ENCODE measurements around the gene NEURL4.

The NEURL4 gene

DNA sequence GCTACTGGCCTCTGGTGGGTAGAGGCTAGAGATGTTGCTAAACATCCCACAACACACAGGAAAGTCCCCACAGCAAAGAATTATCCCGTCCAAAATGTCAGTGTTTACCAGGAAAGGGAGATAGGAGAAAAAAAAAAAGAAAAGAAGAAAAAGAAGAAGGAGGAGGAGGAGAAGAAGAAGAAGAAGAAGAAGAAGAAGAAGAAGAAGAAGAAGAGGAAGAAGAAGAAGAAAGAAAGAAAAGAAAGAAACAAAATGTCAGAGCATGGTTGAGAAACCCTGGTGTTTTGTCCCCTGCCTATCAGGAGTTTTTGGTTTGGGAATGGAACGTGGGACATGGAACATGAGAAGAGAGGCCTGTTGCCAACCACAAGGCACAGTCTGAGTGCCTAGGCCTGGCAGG is 28.2 kb upstream of the NEURL4 start:
- no peak for DNase-seq
- Histone ChIP-seq H3K4me1 (ENCODE audit: control insufficient read depth, insufficient read depth, low read length, poor library complexity, severe bottlenecking) (peaks cover 12% of the 10 kb centered on the region), H3K27me3 (replicated peaks; ENCODE audit: control insufficient read depth, insufficient read depth, low read length, poor library complexity, severe bottlenecking) (no peaks in the 10 kb centered on the region), H3K4me3 (ENCODE audit: insufficient read depth, low read depth, low read length, poor library complexity, severe bottlenecking) (no peak overlapping the region), H3K36me3 (ENCODE audit: control insufficient read depth, insufficient read depth, low read length) (no peaks in the 10 kb centered on the region), H3K9me3 (ENCODE audit: control insufficient read depth, low read length) (no peaks in the 10 kb centered on the region), H3K27ac (ENCODE audit: insufficient read depth, low read length, poor library complexity, severe bottlenecking) (no peak overlapping the region)

DNA sequence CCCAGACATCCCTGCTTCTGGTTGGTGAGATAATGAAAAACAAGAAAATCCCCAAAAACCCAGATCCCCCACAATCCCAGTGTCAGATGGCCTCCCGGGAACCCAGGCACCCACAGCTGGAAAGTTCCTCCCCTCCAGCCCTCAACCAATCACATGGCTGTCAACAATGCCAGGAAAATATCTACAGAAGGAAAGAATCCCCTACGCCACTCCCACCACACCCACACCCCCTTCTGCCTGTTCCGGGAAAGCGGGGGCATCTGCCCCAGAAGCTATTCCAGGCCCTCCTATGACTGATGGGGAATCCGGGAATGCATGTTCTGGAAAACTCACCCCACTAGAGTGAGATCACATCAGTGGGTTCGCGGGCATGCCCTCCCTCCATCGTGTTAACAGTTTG is 27.6 kb upstream of the NEURL4 start:
- DNase-seq: no peak
- Histone ChIP-seq H3K27ac (ENCODE audit: insufficient read depth, low read length, poor library complexity, severe bottlenecking) (no peak overlapping the region), H3K36me3 (ENCODE audit: control insufficient read depth, insufficient read depth, low read length) (no peaks in the 10 kb centered on the region), H3K4me3 (ENCODE audit: insufficient read depth, low read depth, low read length, poor library complexity, severe bottlenecking) (no peak overlapping the region), H3K9me3 (ENCODE audit: control insufficient read depth, low read length) (no peaks in the 10 kb centered on the region), H3K4me1 (ENCODE audit: control insufficient read depth, insufficient read depth, low read length, poor library complexity, severe bottlenecking) (peaks cover 17% of the 10 kb centered on the region), H3K27me3 (replicated peaks; ENCODE audit: control insufficient read depth, insufficient read depth, low read length, poor library complexity, severe bottlenecking) (no peaks in the 10 kb centered on the region)

DNA sequence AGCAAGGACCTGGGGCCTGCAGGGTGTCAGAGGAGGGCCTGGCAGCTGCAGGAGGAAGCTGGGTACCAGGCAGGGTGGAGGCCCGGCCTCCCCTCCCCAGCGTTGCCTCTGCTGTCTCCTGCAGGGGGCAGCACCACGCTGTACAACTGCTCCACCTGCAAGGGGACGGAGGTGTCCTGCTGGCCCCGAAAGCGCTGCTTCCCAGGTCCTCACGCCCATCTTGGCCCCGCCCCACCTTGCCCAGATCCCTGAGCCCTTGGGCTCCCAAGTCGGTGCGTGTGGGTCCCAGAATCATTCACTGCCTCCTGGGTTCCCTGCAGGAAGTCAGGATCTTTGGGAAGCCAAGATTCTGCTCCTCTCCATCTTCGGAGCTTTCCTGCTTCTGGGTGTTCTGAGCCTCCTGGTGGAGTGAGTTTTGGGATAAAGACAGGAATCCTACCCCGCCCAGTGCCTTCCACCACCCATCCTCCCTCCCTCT is 27.0 kb upstream of the NEURL4 start:
- DNase-seq: peak; percentile 63 to 73 (median 64)
- Histone ChIP-seq H3K27me3 (replicated peaks; ENCODE audit: control insufficient read depth, insufficient read depth, low read length, poor library complexity, severe bottlenecking) (no peaks in the 10 kb centered on the region), H3K4me1 (ENCODE audit: control insufficient read depth, insufficient read depth, low read length, poor library complexity, severe bottlenecking) (peaks cover 19% of the 10 kb centered on the region), H3K36me3 (ENCODE audit: control insufficient read depth, insufficient read depth, low read length) (no peaks in the 10 kb centered on the region), H3K27ac (ENCODE audit: insufficient read depth, low read length, poor library complexity, severe bottlenecking) (no peak overlapping the region), H3K9me3 (ENCODE audit: control insufficient read depth, low read length) (no peaks in the 10 kb centered on the region), H3K4me3 (ENCODE audit: insufficient read depth, low read depth, low read length, poor library complexity, severe bottlenecking) (no peak overlapping the region)

DNA sequence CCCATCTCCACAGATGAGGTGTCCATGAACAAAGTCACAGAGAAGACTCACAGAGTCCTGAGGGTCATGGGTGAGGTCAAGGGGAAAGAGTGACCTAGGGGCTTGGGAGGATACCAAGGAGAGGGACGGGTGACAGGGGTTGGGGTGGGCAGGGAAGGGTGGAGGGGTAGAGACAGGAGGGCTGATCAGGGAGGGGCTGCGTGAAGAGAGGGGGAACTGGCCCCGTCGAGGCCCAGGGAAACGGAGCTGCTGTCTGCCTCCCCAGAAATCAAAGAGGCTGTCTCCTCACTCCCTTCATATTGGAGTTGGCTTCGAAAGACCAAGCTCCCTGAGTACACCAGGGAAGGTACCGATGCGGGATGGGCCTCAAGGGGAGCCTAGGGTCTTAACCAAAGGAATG is 26.4 kb upstream of the NEURL4 start:
- DNase-seq: no peak
- Histone ChIP-seq H3K4me3 (ENCODE audit: insufficient read depth, low read depth, low read length, poor library complexity, severe bottlenecking) (no peak overlapping the region), H3K9me3 (ENCODE audit: control insufficient read depth, low read length) (no peaks in the 10 kb centered on the region), H3K4me1 (ENCODE audit: control insufficient read depth, insufficient read depth, low read length, poor library complexity, severe bottlenecking) (peaks cover 25% of the 10 kb centered on the region), H3K36me3 (ENCODE audit: control insufficient read depth, insufficient read depth, low read length) (no peaks in the 10 kb centered on the region), H3K27ac (ENCODE audit: insufficient read depth, low read length, poor library complexity, severe bottlenecking) (no peak overlapping the region), H3K27me3 (replicated peaks; ENCODE audit: control insufficient read depth, insufficient read depth, low read length, poor library complexity, severe bottlenecking) (no peaks in the 10 kb centered on the region)

DNA sequence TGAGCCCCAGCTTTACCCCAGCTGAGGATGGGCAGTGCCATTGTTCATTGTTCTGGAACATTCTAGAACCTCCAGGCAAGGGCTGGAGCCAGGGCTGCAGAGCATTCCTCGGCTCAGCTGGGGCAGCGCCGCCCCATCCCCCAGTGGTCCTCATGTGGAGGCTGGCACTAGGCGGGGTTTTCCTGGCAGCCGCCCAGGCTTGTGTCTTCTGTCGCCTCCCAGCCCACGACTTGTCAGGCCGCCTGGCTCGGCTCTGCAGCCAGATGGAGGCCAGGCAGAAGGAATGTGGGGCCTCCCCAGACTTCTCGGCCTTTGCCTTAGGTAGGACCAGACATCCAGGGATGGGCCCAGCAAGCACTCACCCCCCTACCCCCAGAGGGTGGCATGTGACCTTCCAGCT is 25.9 kb upstream of the NEURL4 start, which contains the start of gene TMEM95:
Gene TMEM95, plus strand, starts transcription at position 104 of the 400 bp plus-strand sequence. Its CDS starts 49 bp downstream, at position 153.
- no peaks in the 10 kb centered on the region for H3K36me3 ChIP-seq (ENCODE audit: control insufficient read depth, insufficient read depth, low read length)
- H3K27me3 ChIP-seq (replicated peaks; ENCODE audit: control insufficient read depth, insufficient read depth, low read length, poor library complexity, severe bottlenecking): no peaks in the 10 kb centered on the region
- H3K9me3 ChIP-seq (ENCODE audit: control insufficient read depth, low read length): no peaks in the 10 kb centered on the region
- H3K4me1 ChIP-seq (ENCODE audit: control insufficient read depth, insufficient read depth, low read length, poor library complexity, severe bottlenecking): peaks cover 28% of the 10 kb centered on the region
- no peak for DNase-seq
- no peak within 1 kb of the TSS for H3K4me3 ChIP-seq (ENCODE audit: insufficient read depth, low read depth, low read length, poor library complexity, severe bottlenecking)
- H3K27ac ChIP-seq (ENCODE audit: insufficient read depth, low read length, poor library complexity, severe bottlenecking): no peak within 1 kb of the TSS

DNA sequence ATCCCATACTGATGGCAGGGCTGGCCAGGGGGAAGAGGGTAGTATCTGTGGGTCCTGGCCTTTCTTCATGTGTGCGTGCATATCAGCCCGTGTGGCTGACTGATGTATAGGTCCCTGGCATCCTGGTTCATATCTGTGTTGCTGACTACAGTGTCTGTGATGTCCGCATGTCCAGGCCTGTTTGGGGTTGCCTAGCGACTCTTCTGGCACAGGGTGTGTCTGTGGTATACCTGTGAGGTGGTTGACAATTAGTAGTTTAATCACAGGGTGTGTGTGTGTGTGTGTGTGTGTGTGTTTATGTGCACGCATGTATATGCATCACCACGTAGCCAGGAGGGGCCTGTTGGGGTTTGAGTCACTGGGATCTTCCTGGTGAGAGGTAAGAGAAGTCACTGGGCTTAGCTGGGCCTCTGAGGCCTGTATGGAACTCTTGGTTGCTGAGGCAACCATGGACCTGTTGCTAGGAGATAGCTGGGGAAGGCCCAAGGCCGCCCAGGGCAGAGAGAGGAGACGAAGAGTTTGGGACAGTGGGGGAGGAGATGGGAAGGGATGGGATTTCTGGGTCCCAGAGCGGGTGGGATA is 25.2 kb upstream of the NEURL4 start:
- no peaks in the 10 kb centered on the region for H3K9me3 ChIP-seq (ENCODE audit: control insufficient read depth, low read length)
- no peaks in the 10 kb centered on the region for H3K36me3 ChIP-seq (ENCODE audit: control insufficient read depth, insufficient read depth, low read length)
- H3K27me3 ChIP-seq (replicated peaks; ENCODE audit: control insufficient read depth, insufficient read depth, low read length, poor library complexity, severe bottlenecking): no peaks in the 10 kb centered on the region
- H3K4me3 ChIP-seq (ENCODE audit: insufficient read depth, low read depth, low read length, poor library complexity, severe bottlenecking): no peak overlapping the region
- H3K4me1 ChIP-seq (ENCODE audit: control insufficient read depth, insufficient read depth, low read length, poor library complexity, severe bottlenecking): peaks cover 28% of the 10 kb centered on the region
- no peak for DNase-seq
- no peak overlapping the region for H3K27ac ChIP-seq (ENCODE audit: insufficient read depth, low read length, poor library complexity, severe bottlenecking)

DNA sequence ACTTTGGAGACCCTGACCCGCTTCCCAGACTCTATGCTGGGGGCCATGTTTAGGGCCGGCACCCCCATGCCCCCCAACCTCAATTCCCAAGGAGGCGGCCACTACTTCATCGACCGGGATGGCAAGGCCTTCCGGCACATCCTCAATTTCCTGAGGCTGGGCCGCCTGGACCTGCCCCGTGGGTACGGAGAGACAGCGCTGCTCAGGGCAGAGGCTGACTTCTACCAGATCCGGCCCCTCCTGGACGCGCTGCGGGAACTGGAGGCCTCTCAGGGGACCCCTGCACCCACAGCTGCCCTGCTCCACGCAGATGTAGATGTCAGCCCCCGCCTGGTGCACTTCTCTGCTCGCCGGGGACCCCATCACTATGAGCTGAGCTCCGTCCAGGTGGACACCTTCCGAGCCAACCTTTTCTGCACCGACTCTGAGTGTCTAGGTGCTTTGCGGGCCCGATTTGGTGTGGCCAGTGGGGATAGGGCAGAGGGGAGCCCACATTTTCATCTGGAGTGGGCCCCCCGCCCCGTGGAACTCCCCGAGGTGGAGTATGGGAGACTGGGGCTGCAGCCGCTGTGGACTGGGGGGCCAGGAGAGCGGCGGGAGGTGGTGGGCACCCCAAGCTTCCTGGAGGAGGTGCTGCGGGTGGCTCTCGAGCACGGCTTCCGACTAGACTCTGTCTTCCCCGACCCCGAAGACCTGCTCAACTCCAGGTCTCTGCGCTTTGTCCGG is 23.9 kb upstream of the NEURL4 start:
- Histone ChIP-seq H3K4me3 (ENCODE audit: insufficient read depth, low read depth, low read length, poor library complexity, severe bottlenecking) (no peak overlapping the region), H3K4me1 (ENCODE audit: control insufficient read depth, insufficient read depth, low read length, poor library complexity, severe bottlenecking) (peaks cover 28% of the 10 kb centered on the region)

DNA sequence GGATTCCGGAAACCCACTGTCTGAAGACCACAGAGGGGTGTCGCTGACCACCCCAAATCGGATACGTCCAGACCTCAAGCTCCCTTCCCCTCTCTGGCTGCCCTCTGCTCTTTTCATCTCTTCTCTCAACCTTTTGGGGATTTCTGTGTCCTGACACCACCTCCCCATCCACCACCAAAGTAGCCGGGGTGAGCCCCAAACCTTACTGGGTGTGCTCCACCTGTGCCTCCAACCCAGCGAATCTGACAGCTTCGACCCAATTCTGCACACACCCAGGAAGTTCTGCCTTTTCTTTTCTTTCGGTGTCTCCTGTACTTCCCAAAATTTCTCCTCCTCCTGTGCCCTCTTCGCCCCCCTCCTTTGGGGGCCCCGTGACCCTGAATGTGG is 23.4 kb upstream of the NEURL4 start:
- H3K4me3 ChIP-seq (ENCODE audit: insufficient read depth, low read depth, low read length, poor library complexity, severe bottlenecking): peak overlapping the region; percentile 67
- H3K9me3 ChIP-seq (ENCODE audit: control insufficient read depth, low read length): no peaks in the 10 kb centered on the region
- no peak for DNase-seq
- peak overlapping the region; percentile 73 for H3K27ac ChIP-seq (ENCODE audit: insufficient read depth, low read length, poor library complexity, severe bottlenecking)
- peaks cover 28% of the 10 kb centered on the region for H3K4me1 ChIP-seq (ENCODE audit: control insufficient read depth, insufficient read depth, low read length, poor library complexity, severe bottlenecking)
- H3K36me3 ChIP-seq (ENCODE audit: control insufficient read depth, insufficient read depth, low read length): peaks cover 17% of the 10 kb centered on the region
- H3K27me3 ChIP-seq (replicated peaks; ENCODE audit: control insufficient read depth, insufficient read depth, low read length, poor library complexity, severe bottlenecking): no peaks in the 10 kb centered on the region

More for the DNA sequence above, 23.9 kb upstream of the NEURL4 start:
- Histone ChIP-seq H3K9me3 (ENCODE audit: control insufficient read depth, low read length) (no peaks in the 10 kb centered on the region), H3K27me3 (replicated peaks; ENCODE audit: control insufficient read depth, insufficient read depth, low read length, poor library complexity, severe bottlenecking) (no peaks in the 10 kb centered on the region), H3K36me3 (ENCODE audit: control insufficient read depth, insufficient read depth, low read length) (peaks cover 11% of the 10 kb centered on the region), H3K27ac (ENCODE audit: insufficient read depth, low read length, poor library complexity, severe bottlenecking) (no peak overlapping the region)
- no peak for DNase-seq

DNA sequence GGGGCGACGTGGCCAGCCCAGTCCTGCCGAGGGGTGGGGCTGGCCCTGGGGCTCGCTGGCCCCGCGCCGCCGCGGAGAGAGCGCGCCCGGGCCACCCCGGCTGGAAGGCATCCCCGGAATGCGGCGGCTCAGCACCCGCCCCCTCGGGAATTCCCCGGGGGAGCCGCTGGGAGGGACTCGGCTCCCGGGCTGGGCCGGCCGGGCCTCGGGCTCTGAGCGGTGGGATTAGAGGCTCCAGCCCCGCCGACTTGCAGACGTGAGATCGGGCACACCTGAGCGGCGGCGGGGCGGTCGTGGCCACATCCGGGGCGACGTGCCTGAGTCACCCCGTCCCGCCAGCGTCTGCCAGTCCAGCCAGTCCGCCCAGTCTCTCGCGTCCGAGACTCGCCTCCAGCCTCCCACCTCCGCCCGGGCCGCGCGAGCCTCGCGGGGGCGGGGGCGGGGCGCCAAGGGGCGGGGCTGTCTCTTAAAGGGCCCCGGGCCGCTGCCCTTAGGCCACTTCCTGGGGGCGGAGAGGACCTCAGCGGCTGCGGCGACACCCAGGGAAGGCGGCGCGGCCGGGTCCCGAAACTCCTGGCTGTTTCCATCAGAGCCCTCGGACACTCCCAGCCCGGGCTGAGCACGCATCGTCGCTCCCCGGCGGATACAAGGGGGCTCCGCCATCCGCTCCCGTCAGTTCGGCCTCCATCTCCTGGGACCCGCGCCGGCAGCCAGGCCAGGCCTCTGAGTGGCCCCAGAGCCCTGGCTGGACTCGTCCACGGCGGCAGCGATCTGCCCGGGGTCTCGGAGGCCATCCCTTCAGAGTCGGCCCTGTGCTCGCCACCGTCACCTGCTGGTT is 22.7 kb upstream of the NEURL4 start, which contains the start of gene KCTD11:
Gene KCTD11, plus strand, starts transcription at position 498 of the 838 bp plus-strand sequence.
- Histone ChIP-seq H3K9me3 (ENCODE audit: control insufficient read depth, low read length) (no peaks in the 10 kb centered on the region), H3K4me3 (ENCODE audit: insufficient read depth, low read depth, low read length, poor library complexity, severe bottlenecking) (peak within 1 kb of the TSS; percentile 67), H3K27me3 (replicated peaks; ENCODE audit: control insufficient read depth, insufficient read depth, low read length, poor library complexity, severe bottlenecking) (no peaks in the 10 kb centered on the region)

More for the DNA sequence above, 22.7 kb upstream of the NEURL4 start, which contains the start of gene KCTD11:
- DNase-seq: peak; percentile 80 to 86 (median 81)
- Histone ChIP-seq H3K4me1 (ENCODE audit: control insufficient read depth, insufficient read depth, low read length, poor library complexity, severe bottlenecking) (peaks cover 28% of the 10 kb centered on the region), H3K27ac (ENCODE audit: insufficient read depth, low read length, poor library complexity, severe bottlenecking) (peak within 1 kb of the TSS; percentile 73), H3K36me3 (ENCODE audit: control insufficient read depth, insufficient read depth, low read length) (peaks cover 23% of the 10 kb centered on the region)

Data from effector memory CD4-positive, alpha-beta T cell (primary cell).